Spleen (tissue), 11 donors: ENCODE data around the gene RPP25. TPM values are rescaled to one million over a fixed set of nuclear protein-coding genes. Genes with fewer than 3 reads are reported as not detected.

Source experiments
- DNase-seq: peaks from one replicate; pipeline ENCODE4 v3.0.0-alpha.2; 2020
- H3K27ac ChIP-seq, 8 donors: fragments of 200-600 bp; sonication (generic) in 7 of 8; 1 replicate in 4 of 8; 2 replicates in 4 of 8; pipeline versions ENCODE4 v1.5.0 to v1.8.0; 2016 to 2021; ENCODE audit warnings: inconsistent platforms in 4 of 8, mild to moderate bottlenecking in 4 of 8, moderate library complexity in 1 of 8
- H3K27me3 ChIP-seq, 7 donors: fragments of 200-600 bp; sonication (generic) in 6 of 7; replicated peaks in 1 of 7; 1 replicate in 4 of 7; 2 replicates in 3 of 7; pipeline versions ENCODE4 v1.5.0 to v1.8.0; 2016 to 2021; ENCODE audit warnings: inconsistent platforms in 3 of 7, mild to moderate bottlenecking in 1 of 7
- H3K36me3 ChIP-seq, 6 donors: fragments of 200-600 bp; sonication (generic) in 5 of 6; 1 replicate in 4 of 6; 2 replicates in 2 of 6; pipeline versions ENCODE4 v1.5.0 to v1.8.0; 2016 to 2021; ENCODE audit warnings: inconsistent platforms in 2 of 6
- H3K4me1 ChIP-seq, 6 donors: fragments of 200-600 bp; sonication (generic) in 5 of 6; 1 replicate in 3 of 6; 2 replicates in 3 of 6; pipeline versions ENCODE4 v1.5.0 to v1.8.0; 2016 to 2021; ENCODE audit warnings: inconsistent platforms in 3 of 6
- H3K4me3 ChIP-seq, 8 donors: fragments of 200-600 bp; sonication (generic) in 7 of 8; 1 replicate in 4 of 8; 2 replicates in 4 of 8; pipeline versions ENCODE4 v1.5.0 to v1.8.0; 2016 to 2021; ENCODE audit warnings: inconsistent platforms in 4 of 8, mild to moderate bottlenecking in 4 of 8, moderate library complexity in 2 of 8
- H3K9me3 ChIP-seq, 8 donors: fragments of 200-600 bp; sonication (generic) in 7 of 8; 1 replicate in 4 of 8; 2 replicates in 4 of 8; pipeline versions ENCODE4 v1.5.0 to v1.8.0; 2016 to 2021; ENCODE audit warnings: inconsistent platforms in 4 of 8
- POLR2A ChIP-seq, 3 donors: fragments of 450-650 bp; IDR thresholded peaks; one replicate each; pipeline ENCODE4 v1.5.1; 2017; ENCODE audit warnings: antibody characterized with exemption in 3 of 3, mild to moderate bottlenecking in 1 of 3
- POLR2AphosphoS5 ChIP-seq, 3 donors: sonication (generic); formaldehyde crosslinking; IDR thresholded peaks; one replicate each; pipeline ENCODE4 v1.5.1; 2017; ENCODE audit warnings: antibody characterized with exemption in 3 of 3
- WGBS, 5 donors: extraction: QIAGEN DNeasy Blood & Tissue Kit in 3 of 5; methylation state at CpG; one replicate each; pipeline versions ENCODE4 v1.1.5 to v1.1.7; 2013 to 2018; 5-methylcytosine and 5-hydroxymethylcytosine counted together
- intact Hi-C: fragments of 100-400 bp; cut with DNase I; formaldehyde crosslinking; loops from one replicate; pipeline ENCODE4 v1.15.0; 2023; ENCODE audit warnings: low total_unique reads
- polyA plus RNA-seq, 3 donors: library from polyadenylated mRNA; stranded (reverse); fragments of 200-250 nt; gene quantifications; one replicate each; pipeline ENCODE4 v1.2.1, GENCODE V29; 2013
- total RNA-seq, 7 donors: library from RNA; depleted of rRNA in 3 of 7; stranded (reverse); fragments of >200 nt in 3 of 7; fragmentation: NEBNext Ultra II Directional in 4 of 7; extraction: Animal tissue kit (Norgen Biotek cat#: 25700) in 4 of 7; gene quantifications; one replicate each; pipeline versions ENCODE4 v1.1.0 to v1.2.1, GENCODE V29; 2016 to 2021
- TF ChIP-seq, protein P1 (sequence below), 11 experiments: fragments of 200-600 bp in 7 of 11; fragments of 450-650 bp in 4 of 11; sonication (generic) in 4 of 11; IDR thresholded peaks in 8 of 11; conservative IDR thresholded peaks in 3 of 11; 1 replicate in 7 of 11; 2 replicates in 4 of 11; pipeline versions ENCODE4 v1.4.0 to v1.8.0; 2016 to 2021; ENCODE audit warnings: antibody characterized with exemption in 11 of 11, inconsistent platforms in 4 of 11, mild to moderate bottlenecking in 1 of 11
- donor health status: healthy with polysubstance abuse.
- donor health status: DM: no; HTN: no; CAD: no; lungs with moderate emphysema.
- donor health status: DM: no; HTN: no; CAD: no.
- donor health status: Bipolar disorder and iron deficiency.
- donor health status: healthy.
- donor health status: DM: no; HTN: no; CAD: no.
- donor health status: DM: yes; HTN: yes; CAD: no.

The RPP25 gene
- total and polyA plus RNA-seq, 10 donors = 4.6 to 18.9 (median 12.2) TPM

DNA sequence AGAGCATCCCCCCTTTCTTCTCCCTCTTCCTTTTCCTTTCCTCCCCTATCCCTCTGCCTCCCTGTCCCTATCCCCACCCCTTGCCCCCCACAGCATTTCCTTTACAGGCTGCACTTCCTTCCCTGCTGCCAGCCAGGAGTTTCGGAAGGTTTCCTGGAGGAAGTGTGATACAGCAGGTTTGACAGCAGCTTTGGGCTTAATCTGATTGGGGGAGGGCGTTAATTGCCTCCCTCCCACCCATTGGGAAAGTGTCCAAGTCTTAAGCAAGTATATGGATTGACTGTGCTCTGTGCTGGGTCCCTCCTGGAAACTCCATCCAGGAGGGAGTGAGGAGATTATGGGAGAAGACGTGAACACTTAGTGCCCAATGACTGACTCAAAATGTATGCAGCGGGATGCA lies 40.6 kb upstream of the RPP25 start:
- 37 to 69% (median 46%) methylated on average over 4 of the region's 4 CpGs for WGBS, 5 donors
- no peaks in the 10 kb centered on the region for H3K36me3 ChIP-seq
- TF ChIP-seq, protein P1, sequence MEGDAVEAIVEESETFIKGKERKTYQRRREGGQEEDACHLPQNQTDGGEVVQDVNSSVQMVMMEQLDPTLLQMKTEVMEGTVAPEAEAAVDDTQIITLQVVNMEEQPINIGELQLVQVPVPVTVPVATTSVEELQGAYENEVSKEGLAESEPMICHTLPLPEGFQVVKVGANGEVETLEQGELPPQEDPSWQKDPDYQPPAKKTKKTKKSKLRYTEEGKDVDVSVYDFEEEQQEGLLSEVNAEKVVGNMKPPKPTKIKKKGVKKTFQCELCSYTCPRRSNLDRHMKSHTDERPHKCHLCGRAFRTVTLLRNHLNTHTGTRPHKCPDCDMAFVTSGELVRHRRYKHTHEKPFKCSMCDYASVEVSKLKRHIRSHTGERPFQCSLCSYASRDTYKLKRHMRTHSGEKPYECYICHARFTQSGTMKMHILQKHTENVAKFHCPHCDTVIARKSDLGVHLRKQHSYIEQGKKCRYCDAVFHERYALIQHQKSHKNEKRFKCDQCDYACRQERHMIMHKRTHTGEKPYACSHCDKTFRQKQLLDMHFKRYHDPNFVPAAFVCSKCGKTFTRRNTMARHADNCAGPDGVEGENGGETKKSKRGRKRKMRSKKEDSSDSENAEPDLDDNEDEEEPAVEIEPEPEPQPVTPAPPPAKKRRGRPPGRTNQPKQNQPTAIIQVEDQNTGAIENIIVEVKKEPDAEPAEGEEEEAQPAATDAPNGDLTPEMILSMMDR (IDR thresholded peaks at IDR 0.05 in 8 of 11, conservative IDR thresholded peaks at IDR 0.05 in 3 of 11) = no peak
- TF ChIP-seq POLR2A (IDR thresholded peaks at IDR 0.05) (no peak), POLR2AphosphoS5 (IDR thresholded peaks at IDR 0.05) (no peak)
- peaks cover 0 to 96% (median 11%) of the 10 kb centered on the region in 7 donors for H3K27me3 ChIP-seq
- H3K4me1 ChIP-seq = peaks cover 8 to 25% (median 19%) of the 10 kb centered on the region in 6 donors
- intact Hi-C loops = no loop called here
- H3K27ac ChIP-seq = no peak overlapping the region
- DNase-seq = peak; percentile 17
- H3K9me3 ChIP-seq = no peaks in the 10 kb centered on the region
- no peak overlapping the region for H3K4me3 ChIP-seq

DNA sequence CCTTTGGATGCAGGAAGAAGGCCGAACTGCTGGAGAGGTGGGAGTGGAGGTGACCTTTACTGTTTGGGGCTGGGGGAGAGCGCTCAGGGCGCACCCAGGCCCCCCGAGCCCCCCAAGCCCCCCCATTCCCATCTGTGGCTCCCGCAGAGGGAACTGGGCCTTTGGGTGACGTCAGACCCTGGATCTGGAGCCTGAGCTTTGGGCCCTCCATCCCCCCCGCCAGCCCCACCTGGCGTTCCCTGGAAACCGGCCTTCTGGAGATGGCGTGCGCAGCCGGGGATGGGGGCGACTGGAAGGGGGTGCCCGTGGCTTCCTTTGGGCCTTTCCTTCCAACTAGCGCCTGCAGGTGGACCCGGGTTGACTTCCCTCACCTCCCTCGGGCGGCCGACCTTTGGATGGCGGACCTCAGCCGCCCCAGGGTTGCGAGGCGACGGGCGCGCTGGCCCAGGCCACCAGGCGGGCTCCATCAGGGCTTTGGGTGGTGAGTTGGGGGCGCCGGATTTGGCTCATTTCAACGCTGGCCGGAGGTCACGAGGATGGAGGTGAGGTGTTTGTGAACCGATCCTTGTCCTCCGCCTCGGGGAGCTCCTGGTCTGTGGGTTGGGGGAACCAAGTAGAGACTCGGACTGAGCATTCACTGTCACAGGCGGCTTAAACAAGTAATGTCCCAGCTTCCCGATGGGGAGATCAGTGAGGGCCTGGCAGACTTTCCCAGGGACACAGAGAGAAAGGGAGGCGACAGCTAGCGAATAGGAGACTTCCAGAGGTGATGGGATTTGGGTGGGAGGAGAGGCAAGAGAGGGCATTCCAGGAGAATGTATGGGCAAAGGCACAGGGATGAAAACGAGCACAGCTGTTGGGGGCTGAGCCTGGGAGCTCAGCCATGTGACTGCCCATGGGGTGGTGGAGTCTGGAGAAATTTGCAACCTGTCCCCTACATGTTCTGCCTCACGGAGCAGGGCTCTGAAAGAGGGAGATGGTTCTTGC lies 39.5 kb upstream of the RPP25 start:
- WGBS, 5 donors = 10 to 25% (median 20%) methylated on average over 24 to 41 of the region's 42 CpGs
- peaks cover 0 to 94% (median 11%) of the 10 kb centered on the region in 7 donors for H3K27me3 ChIP-seq
- intact Hi-C loops = no loop called here
- peak overlapping the region; percentile 54 to 88 (median 62) for H3K4me3 ChIP-seq
- TF ChIP-seq POLR2AphosphoS5 (IDR thresholded peaks at IDR 0.05) (no peak), POLR2A (IDR thresholded peaks at IDR 0.05) (no peak)
- TF ChIP-seq, protein P1 (IDR thresholded peaks at IDR 0.05 in 8 of 11, conservative IDR thresholded peaks at IDR 0.05 in 3 of 11) = no peak
- peak; percentile 66 for DNase-seq
- no peaks in the 10 kb centered on the region for H3K36me3 ChIP-seq
- H3K9me3 ChIP-seq = no peaks in the 10 kb centered on the region
- peaks cover 8 to 25% (median 19%) of the 10 kb centered on the region in 6 donors for H3K4me1 ChIP-seq
- no peak overlapping the region for H3K27ac ChIP-seq

GRCh38 chr15:74995182-74995778 lies 38.7 kb upstream of the RPP25 start, which contains the start of gene SCAMP5:
SCAMP5 (plus strand) TSS chr15:74995563; CDS start chr15:75011840, 16,277 bp downstream.
- TF ChIP-seq POLR2AphosphoS5 (IDR thresholded peaks at IDR 0.05) = peak in 1 of 3 donors; percentile 53
- TF ChIP-seq POLR2A (IDR thresholded peaks at IDR 0.05) = no peak
- TF ChIP-seq, protein P1 (IDR thresholded peaks at IDR 0.05 in 8 of 11, conservative IDR thresholded peaks at IDR 0.05 in 3 of 11) = peak in 1 of 11 experiments; percentile 22
- intact Hi-C loops = no loop called here
- 1 to 6% (median 1%) methylated on average over 12 to 58 of the region's 58 CpGs for WGBS, 5 donors

More at GRCh38 chr15:74995182-74995778, 38.7 kb upstream of the RPP25 start, which contains the start of gene SCAMP5:
- peak within 1 kb of the TSS; percentile 54 to 88 (median 62) for H3K4me3 ChIP-seq
- peaks cover 8 to 25% (median 19%) of the 10 kb centered on the region in 6 donors for H3K4me1 ChIP-seq
- H3K27ac ChIP-seq = no peak within 1 kb of the TSS
- H3K27me3 ChIP-seq = peaks cover 0 to 86% (median 11%) of the 10 kb centered on the region in 7 donors
- no peaks in the 10 kb centered on the region for H3K9me3 ChIP-seq
- H3K36me3 ChIP-seq = no peaks in the 10 kb centered on the region
- peak; percentile 94 for DNase-seq
